Motor neuron (in vitro differentiated cells): ENCODE measurements around the gene LTB4R. TPM values are rescaled to one million over a fixed set of nuclear protein-coding genes. Genes with fewer than 3 reads are reported as not detected.

ENCODE experiments used
- ATAC-seq, 8 experiments: fragments of 200-7000 bp; cut with Tn5 transposase; replicated peaks in 6 of 8; 2 replicates each; pipeline ENCODE4 v1.8.0; 2021; ENCODE audit warnings: mild to moderate bottlenecking in 8 of 8, moderate library complexity in 8 of 8
- H3K27ac ChIP-seq, 2 donors: fragments of 250-450 bp; sonication (Bioruptor Pico); 2 replicates each; pipeline ENCODE4 v1.9.0; 2021; ENCODE audit warnings: antibody characterized with exemption in 2 of 2, mild to moderate bottlenecking in 2 of 2, moderate library complexity in 1 of 2
- H3K4me1 ChIP-seq, 2 donors: fragments of 250-450 bp; sonication (Bioruptor Pico); replicated peaks in 1 of 2; 2 replicates each; pipeline ENCODE4 v1.6.1; 2021; ENCODE audit warnings: antibody characterized with exemption in 2 of 2, mild to moderate bottlenecking in 2 of 2, moderate library complexity in 1 of 2
- H3K4me3 ChIP-seq, 5 donors: fragments of 250-450 bp; sonication (Bioruptor Pico); 2 replicates each; pipeline ENCODE4 v1.9.0; 2021; ENCODE audit warnings: antibody characterized with exemption in 5 of 5, mild to moderate bottlenecking in 5 of 5, moderate library complexity in 4 of 5
- WGBS, 10 experiments: fragments of 450-650 bp; shearing (Covaris generic); methylation state at CpG; one replicate each; pipeline ENCODE4 v1.0.0; 2022; 5-methylcytosine and 5-hydroxymethylcytosine counted together
- in situ Hi-C, 9 experiments: fragments of 400-800 bp; cut with MboI; loops; one replicate each; pipeline ENCODE4 v1.15.0; 2021; ENCODE audit warnings: low sequenced_read_pairs in 9 of 9, low pct_unique_long_range_greater_than_20kb in 2 of 9; ENCODE audit not compliant: unreplicated experiment in 9 of 9
- total RNA-seq, 8 experiments: library from RNA; unstranded; fragments of 300-600 nt; gene quantifications; 2 replicates each; pipeline versions ENCODE4 v1.2.3 to v1.2.4, GENCODE V29; 2022

The LTB4R gene
- total RNA-seq, 8 experiments from 2014 or later = 0.92 to 13.6 (median 2.1) TPM

GRCh38 chr14:24283796-24284460, 27.4 kb upstream of the LTB4R start:
- no peak for ATAC-seq
- in situ Hi-C loops = no loop called here
- 40 to 94% (median 70%) methylated on average over 1 to 4 of the region's 5 CpGs; no CpG with 5 or more reads in 3 of the 10 experiments for WGBS, 10 experiments
- H3K27ac ChIP-seq = no peak overlapping the region
- no peaks in the 10 kb centered on the region for H3K4me1 ChIP-seq
- no peak overlapping the region for H3K4me3 ChIP-seq

DNA sequence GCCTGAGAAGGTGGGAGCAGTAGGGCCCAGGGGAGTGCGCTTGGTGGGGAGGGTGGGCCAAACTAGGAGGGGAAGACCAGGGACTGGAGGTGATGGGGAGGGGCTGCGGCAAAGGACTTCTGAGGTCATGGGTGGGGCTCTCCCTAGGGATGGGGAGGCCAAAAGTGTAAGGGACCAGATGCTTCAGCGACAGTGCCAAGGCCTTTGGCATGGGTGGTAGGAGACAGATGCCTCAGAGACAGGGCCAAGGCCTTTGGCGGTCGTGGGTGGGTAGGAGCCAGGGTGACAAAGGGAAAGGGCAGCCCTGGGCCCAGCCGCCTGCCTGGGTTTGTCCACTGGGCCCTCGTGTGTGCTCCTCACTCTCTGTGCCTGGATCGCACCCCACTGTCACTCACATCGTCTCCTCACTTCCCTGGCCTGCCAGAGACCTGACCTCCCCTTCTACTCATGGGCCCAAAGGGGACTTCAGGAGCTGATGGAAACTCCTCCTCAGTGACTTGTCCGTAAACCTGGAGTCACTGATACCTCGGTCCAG, 26.7 kb upstream of the LTB4R start:
- in situ Hi-C loops = no loop called here
- WGBS, 10 experiments = 61 to 100% (median 79%) methylated on average over 1 to 3 of the region's 11 CpGs; no CpG with 5 or more reads in 6 of the 10 experiments
- Histone ChIP-seq H3K4me3 (no peak overlapping the region), H3K27ac (no peak overlapping the region), H3K4me1 (no peaks in the 10 kb centered on the region)
- no peak for ATAC-seq

DNA sequence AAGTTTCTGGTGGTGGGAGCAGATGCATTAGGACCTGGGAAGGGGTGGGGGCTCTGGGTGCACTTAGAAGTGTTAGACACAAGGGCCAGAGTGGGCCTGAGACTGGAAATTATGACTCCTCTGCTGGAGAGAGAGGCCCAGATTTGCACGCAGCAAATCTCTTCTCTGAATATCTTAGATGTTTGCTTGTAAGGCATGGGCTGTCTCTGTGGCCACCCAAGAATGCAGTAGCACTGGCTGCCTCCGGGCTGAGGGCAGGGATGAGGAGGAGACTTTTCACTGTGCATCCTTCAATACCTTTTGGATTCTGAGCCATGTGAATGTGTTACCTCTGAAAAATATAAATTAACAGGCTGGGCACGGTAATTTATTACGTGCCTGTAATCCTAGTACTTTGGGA, 26.0 kb upstream of the LTB4R start:
- no peak overlapping the region for H3K27ac ChIP-seq
- no peaks in the 10 kb centered on the region for H3K4me1 ChIP-seq
- in situ Hi-C loops = no loop called here
- WGBS, 10 experiments = 47 to 100% (median 85%) methylated on average over 1 to 3 of the region's 4 CpGs; no CpG with 5 or more reads in 3 of the 10 experiments
- ATAC-seq = peak in 3 of 8 experiments; percentile 11 to 46 (median 14)
- H3K4me3 ChIP-seq = no peak overlapping the region

DNA sequence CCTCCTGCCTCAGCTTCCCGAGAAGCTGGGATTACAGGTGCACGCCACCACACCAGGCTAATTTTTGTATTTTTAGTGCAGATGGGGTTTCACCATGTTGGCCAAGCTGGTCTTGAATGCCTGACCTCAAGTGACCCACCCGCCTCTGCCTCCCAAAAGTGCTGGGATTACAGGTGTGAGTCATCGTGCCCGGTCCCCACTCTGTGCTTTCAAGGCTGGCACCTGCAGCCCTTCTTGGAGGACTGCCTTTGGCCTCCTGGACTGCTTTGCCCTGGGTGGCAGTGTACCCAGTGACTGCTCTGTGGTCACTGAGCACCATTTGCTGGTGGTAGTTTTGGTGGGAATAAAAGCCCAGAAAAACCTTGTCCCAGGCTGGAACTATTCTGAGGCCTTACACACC, 24.3 kb upstream of the LTB4R start:
- H3K4me3 ChIP-seq = no peak overlapping the region
- H3K27ac ChIP-seq = no peak overlapping the region
- in situ Hi-C loops = no loop called here
- H3K4me1 ChIP-seq = no peaks in the 10 kb centered on the region
- ATAC-seq = no peak
- 89 to 100% (median 100%) methylated on average over 1 to 5 of the region's 5 CpGs; no CpG with 5 or more reads in 7 of the 10 experiments for WGBS, 10 experiments

- H3K27ac ChIP-seq = no peak overlapping the region
- peak in 3 of 8 experiments; percentile 31 to 85 (median 84) for ATAC-seq
- 50 to 100% (median 83%) methylated on average over 1 to 4 of the region's 6 CpGs; no CpG with 5 or more reads in 3 of the 10 experiments for WGBS, 10 experiments
- H3K4me1 ChIP-seq = no peaks in the 10 kb centered on the region
- no peak overlapping the region for H3K4me3 ChIP-seq
- in situ Hi-C loops = loop anchor here in 1 of 9 experiments (10.0 kb wide), 1 partner anchor 45 kb away; the partner anchor contains the start of gene TINF2
Measured at GRCh38 chr14:24289649-24290280, 21.5 kb upstream of the LTB4R start.

DNA sequence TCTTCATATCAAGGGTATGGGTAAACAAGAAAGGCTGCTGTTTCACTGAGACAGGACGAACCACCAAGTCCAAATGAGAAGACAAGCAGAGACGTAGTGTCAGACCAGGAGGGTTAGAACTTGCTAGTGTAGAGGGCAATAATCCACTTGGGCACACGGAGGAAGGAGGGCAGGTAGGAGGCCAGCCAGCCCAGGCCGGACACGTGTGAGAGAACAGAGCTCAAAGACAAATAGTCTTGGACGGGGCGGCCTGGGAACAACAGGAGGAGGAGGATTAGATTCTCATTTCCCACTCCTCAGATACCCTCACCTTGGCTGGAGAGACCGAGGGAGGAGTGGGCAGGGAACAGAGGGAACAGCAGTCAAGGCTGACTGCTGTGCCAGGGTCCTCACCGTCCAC, 20.6 kb upstream of the LTB4R start:
- H3K27ac ChIP-seq = no peak overlapping the region
- no peaks in the 10 kb centered on the region for H3K4me1 ChIP-seq
- no peak for ATAC-seq
- in situ Hi-C loops = loop anchor here in 1 of 9 experiments (10.0 kb wide), 1 partner anchor 46 kb away; the partner anchor contains the start of gene TINF2
- H3K4me3 ChIP-seq = no peak overlapping the region
- WGBS, 10 experiments = 17 to 83% (median 79%) methylated on average over 1 to 3 of the region's 9 CpGs; no CpG with 5 or more reads in 3 of the 10 experiments

DNA sequence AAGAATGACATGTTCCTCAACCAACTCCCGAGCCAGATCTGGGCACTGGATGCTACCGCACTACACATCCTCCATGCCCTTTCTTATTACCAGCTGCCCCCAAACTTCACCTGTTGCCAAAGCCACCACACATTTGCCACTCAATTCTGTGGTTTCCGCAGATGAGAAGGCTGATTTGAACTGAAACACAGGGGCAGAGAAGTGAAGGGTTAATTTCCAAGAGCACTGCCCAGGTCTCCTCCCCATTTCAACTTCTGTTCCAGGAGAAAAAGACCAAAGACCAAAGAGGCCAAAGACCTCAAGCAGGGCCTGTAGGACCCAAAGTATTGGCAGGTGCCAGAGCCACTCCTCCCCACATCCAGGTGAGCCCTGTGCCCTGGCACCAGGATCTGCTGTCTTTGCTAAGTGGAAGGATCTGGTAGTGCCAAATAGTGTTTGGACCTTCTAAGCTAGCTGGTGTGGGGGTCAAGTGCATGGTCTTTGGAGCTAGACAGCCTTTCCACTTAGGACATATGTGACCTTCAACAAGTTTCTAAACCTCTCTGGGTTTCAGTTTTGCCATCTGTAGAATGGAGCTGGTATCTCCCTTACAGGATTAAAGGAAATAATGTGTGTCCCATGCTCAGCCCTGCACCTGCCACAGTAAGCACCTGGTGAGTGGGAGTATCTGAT, 19.7 kb upstream of the LTB4R start:
- no peak overlapping the region for H3K4me3 ChIP-seq
- H3K4me1 ChIP-seq = peaks cover under 1% of the 10 kb centered on the region in 2 donors
- in situ Hi-C loops = loop anchor here in 1 of 9 experiments (10.0 kb wide), 1 partner anchor 47 kb away; the partner anchor contains the start of gene TINF2
- no peak overlapping the region for H3K27ac ChIP-seq
- no peak for ATAC-seq
- WGBS, 10 experiments = 60 to 100% (median 79%) methylated on average over 1 to 3 of the region's 3 CpGs; no CpG with 5 or more reads in 4 of the 10 experiments

- H3K4me3 ChIP-seq = no peak overlapping the region
- H3K27ac ChIP-seq = no peak overlapping the region
- 40 to 100% (median 92%) methylated on average over 1 to 3 of the region's 11 CpGs; no CpG with 5 or more reads in 2 of the 10 experiments for WGBS, 10 experiments
- no peak for ATAC-seq
- H3K4me1 ChIP-seq = peaks cover 3 to 6% of the 10 kb centered on the region in 2 donors
- in situ Hi-C loops = loop anchor here in 1 of 9 experiments (10.0 kb wide), 1 partner anchor 47 kb away; the partner anchor contains the start of gene TINF2
Measured at GRCh38 chr14:24292118-24292807, 19.0 kb upstream of the LTB4R start.

DNA sequence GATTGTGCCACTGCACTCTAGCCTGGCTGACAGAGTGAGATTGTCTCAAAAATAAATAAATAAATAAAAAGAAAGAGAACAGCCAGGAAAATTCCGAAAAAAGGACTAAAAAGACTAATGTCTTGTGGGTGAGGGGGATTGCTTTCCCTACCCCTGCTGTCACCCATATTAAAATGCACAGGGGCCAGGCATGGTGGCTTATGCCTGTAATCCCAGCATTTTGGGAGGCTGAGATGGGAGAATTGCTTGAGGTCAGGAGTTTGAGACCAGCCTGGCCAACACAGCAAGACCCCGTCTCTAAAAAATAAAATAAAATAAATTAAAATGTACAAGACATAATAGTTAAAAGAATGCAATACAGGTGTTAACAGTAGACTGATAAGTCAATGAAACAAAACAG, 17.8 kb upstream of the LTB4R start:
- WGBS, 10 experiments = 87 to 100% (median 100%) methylated on average over 1 to 2 of the region's 2 CpGs; no CpG with 5 or more reads in 1 of the 10 experiments
- Histone ChIP-seq H3K27ac (no peak overlapping the region), H3K4me1 (peaks cover 3 to 6% of the 10 kb centered on the region in 2 donors), H3K4me3 (no peak overlapping the region)
- no peak for ATAC-seq
- in situ Hi-C loops = loop anchor here in 1 of 9 experiments (10.0 kb wide), 1 partner anchor 49 kb away; the partner anchor contains the start of gene TINF2

DNA sequence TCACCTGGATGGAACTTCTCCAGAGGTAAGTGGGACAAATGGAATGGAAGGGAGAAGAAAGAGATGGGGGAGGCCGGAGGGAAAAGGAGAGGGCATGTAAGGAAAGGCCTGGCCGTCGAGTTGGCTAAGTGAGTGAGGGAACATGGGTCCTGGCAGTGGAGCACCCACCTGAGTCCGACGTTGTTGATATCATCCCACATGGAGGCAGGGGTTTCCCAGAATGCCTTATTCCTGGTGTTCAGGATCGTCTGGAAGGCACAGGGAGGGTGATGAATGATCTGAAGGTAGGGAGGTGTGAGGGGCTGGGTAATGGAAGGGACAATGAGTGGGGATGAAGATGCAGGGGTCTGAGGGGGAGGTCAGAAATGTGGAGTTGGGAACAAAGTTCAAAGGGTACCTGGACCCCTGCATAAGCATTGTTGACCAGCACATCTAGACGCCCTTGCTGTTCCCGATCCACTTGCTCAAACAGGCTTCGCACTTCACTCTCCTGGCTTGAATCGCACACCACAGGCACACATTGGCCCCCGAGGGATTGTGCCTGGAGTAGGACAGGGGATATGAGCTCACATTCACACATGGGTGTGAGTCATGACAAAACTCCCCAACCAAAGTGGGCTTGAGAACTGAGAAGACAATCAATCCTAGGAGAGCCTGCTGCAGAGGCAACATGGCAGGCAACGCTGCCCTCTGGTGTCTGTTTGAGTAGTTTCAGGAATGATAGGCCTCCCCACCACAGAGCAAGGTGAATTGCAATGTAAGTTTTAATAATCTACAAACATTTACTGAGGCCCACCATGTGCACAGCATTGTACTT, 14.8 kb upstream of the LTB4R start:
- H3K27ac ChIP-seq = no peak overlapping the region
- H3K4me3 ChIP-seq = no peak overlapping the region
- in situ Hi-C loops = loop anchor here in 1 of 9 experiments (10.0 kb wide), 1 partner anchor 52 kb away; the partner anchor contains the start of gene TINF2
- peaks cover 6 to 10% of the 10 kb centered on the region in 2 donors for H3K4me1 ChIP-seq
- WGBS, 10 experiments = 17 to 80% (median 58%) methylated on average over 1 to 12 of the region's 12 CpGs; no CpG with 5 or more reads in 2 of the 10 experiments
- ATAC-seq = peak; percentile 42 to 82 (median 74)

DNA sequence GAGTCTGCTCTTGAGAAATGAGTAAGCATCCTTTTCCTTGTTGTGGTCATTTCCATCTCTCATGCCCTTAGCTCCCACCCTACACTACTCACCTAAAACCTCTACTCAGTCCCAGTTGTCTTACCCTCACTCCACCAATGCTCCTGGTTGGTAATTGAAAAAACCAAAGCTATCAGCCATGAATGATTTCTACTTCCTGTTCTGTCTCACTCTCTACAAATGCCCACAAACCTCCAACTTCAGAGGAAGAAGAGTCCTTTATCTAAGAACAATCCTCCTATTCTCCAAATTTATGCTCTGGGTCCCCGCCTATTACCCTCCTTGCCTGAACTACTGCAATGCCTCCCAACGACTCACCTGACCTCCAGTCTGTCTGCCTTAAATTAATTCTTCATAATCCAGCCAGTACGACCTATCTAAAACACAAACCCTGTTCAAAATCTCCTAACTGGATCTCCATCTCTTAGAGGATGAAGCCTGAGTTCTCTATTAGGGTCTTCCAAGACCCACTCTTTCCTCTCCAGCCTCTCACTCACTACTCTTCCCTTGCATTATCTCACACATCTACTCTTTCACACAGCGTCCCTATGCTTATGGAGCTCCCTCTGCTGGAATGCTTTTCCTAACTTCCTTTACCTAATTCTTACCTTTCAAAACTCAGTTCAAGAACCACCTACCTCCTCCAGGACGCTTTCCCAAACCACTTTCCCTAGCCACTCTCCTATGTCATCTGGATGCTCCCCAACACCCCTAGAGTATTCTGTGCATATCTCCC, 13.9 kb upstream of the LTB4R start:
- ATAC-seq = peak in 3 of 8 experiments; percentile 1 to 2 (median 1)
- Histone ChIP-seq H3K27ac (no peak overlapping the region), H3K4me3 (no peak overlapping the region), H3K4me1 (peaks cover 6 to 10% of the 10 kb centered on the region in 2 donors)
- in situ Hi-C loops = loop anchor here in 1 of 9 experiments (10.0 kb wide), 1 partner anchor 53 kb away; the partner anchor contains the start of gene TINF2
- WGBS, 10 experiments = 24 to 68% (median 42%) methylated on average over 1 to 5 of the region's 5 CpGs; no CpG with 5 or more reads in 1 of the 10 experiments
